ENCODE data around the gene TEX38.

TEX38 gene

DNA sequence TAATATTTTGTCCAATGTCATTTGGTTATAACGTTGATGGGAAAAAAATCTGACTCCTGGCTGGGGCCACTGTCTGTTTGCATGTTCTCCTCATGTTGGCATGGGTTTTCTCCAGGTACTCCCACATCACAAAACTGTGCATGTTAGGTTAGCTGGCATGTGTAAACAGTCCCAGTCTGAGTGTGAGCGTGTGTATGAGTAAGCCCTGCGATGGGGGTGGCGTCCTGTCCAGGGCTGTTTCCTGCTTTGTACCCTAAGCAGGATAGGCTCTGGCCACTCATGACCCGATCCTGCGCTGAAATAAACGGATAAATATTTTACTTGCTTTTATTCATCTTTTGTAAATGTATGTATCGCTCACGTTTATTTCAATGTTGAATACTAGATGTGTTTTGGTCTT is 33.8 kb downstream of the TEX38 start:
- H3K4me1 Mint-ChIP-seq: no peaks in the 10 kb centered on the region
- no peaks in the 10 kb centered on the region for H3K9me3 Mint-ChIP-seq
- TF ChIP-seq, protein P1, sequence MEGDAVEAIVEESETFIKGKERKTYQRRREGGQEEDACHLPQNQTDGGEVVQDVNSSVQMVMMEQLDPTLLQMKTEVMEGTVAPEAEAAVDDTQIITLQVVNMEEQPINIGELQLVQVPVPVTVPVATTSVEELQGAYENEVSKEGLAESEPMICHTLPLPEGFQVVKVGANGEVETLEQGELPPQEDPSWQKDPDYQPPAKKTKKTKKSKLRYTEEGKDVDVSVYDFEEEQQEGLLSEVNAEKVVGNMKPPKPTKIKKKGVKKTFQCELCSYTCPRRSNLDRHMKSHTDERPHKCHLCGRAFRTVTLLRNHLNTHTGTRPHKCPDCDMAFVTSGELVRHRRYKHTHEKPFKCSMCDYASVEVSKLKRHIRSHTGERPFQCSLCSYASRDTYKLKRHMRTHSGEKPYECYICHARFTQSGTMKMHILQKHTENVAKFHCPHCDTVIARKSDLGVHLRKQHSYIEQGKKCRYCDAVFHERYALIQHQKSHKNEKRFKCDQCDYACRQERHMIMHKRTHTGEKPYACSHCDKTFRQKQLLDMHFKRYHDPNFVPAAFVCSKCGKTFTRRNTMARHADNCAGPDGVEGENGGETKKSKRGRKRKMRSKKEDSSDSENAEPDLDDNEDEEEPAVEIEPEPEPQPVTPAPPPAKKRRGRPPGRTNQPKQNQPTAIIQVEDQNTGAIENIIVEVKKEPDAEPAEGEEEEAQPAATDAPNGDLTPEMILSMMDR (IDR thresholded peaks at IDR 0.05; ENCODE audit: unreplicated experiment in 3 of 3): no peak
- H3K27ac Mint-ChIP-seq: no peak overlapping the region
- peaks cover 57% of the 10 kb centered on the region for H3K36me3 Mint-ChIP-seq (ENCODE audit: low read depth)
- no peak overlapping the region for H3K4me3 Mint-ChIP-seq
- H3K27me3 Mint-ChIP-seq (ENCODE audit: low read depth): no peaks in the 10 kb centered on the region

DNA sequence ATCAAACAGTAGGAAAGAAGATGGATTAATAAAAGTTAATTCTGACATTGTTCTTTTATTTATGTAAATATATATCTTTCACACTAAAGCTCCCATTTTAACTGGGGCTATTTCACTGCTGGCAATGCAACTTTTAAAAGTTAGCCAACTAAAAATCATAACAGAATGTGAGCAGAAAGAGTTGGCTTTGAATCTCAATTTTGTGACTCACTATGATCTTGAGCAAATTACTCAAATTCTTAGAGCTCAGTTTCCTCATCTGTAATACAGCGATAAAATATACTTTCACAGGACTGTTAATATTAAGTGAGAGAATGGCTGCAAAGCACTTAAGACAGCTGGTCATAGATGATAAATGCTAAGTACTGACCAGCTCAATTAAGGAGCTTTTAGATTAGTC is 36.5 kb downstream of the TEX38 start:
- Mint-ChIP-seq H3K4me1 (no peaks in the 10 kb centered on the region), H3K9me3 (no peaks in the 10 kb centered on the region), H3K4me3 (no peak overlapping the region), H3K27ac (no peak overlapping the region), H3K27me3 (ENCODE audit: low read depth) (no peaks in the 10 kb centered on the region), H3K36me3 (ENCODE audit: low read depth) (peaks cover 66% of the 10 kb centered on the region)
- TF ChIP-seq, protein P1 (IDR thresholded peaks at IDR 0.05; ENCODE audit: unreplicated experiment in 3 of 3): no peak

DNA sequence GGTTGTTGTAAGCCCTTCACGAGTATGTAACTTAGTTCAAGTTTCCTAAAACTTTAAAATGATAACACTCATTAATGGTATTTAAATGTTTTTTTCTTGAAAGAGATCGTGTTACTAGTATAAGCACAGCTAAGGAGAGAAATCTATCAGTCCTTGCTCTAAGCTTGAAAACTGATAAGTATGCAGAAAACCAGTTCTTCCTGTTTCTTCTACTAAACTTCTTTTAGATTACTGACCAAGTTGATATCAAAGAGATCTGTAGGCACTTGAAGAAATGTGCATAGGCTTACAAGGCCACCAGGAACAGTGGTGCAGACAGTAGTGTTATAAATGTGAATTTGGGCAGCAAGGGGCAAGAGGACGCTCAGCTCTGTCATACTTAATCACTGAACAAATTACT is 43.3 kb downstream of the TEX38 start:
- TF ChIP-seq, protein P1 (IDR thresholded peaks at IDR 0.05; ENCODE audit: unreplicated experiment in 3 of 3): no peak
- Mint-ChIP-seq H3K27ac (no peak overlapping the region), H3K4me3 (peak overlapping the region in 2 of 3 experiments; percentile 48 to 57), H3K9me3 (no peaks in the 10 kb centered on the region), H3K36me3 (ENCODE audit: low read depth) (peaks cover 33% of the 10 kb centered on the region), H3K27me3 (ENCODE audit: low read depth) (no peaks in the 10 kb centered on the region), H3K4me1 (peaks cover 31% of the 10 kb centered on the region)

DNA sequence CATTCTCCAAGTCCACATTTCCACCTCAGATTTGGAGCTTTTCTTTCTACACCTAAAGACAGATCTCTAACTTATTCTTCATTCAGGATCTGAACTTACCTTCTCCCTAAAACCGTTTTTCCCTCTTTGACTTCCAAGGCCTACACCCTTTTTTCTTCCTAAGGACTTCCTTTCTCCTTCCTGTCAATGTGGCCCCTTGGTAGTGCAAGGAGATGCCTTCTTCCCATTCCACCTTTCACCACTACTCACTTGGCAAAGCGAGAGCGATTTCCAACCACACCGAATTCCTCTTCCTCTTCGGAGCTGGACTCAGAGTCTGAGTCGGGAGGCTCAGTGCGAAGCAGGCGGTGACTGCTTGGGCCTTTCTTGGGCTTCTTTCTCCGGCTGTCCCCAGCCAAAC is 46.0 kb downstream of the TEX38 start:
- H3K27me3 Mint-ChIP-seq (ENCODE audit: low read depth): peaks cover 5% of the 10 kb centered on the region
- H3K27ac Mint-ChIP-seq: peak overlapping the region in 1 of 3 experiments; percentile 81
- H3K4me1 Mint-ChIP-seq: peaks cover 31% of the 10 kb centered on the region
- H3K4me3 Mint-ChIP-seq: peak overlapping the region; percentile 95 to 99 (median 98)
- no peaks in the 10 kb centered on the region for H3K9me3 Mint-ChIP-seq
- TF ChIP-seq, protein P1 (IDR thresholded peaks at IDR 0.05; ENCODE audit: unreplicated experiment in 3 of 3): no peak
- H3K36me3 Mint-ChIP-seq (ENCODE audit: low read depth): peaks cover 13% of the 10 kb centered on the region

DNA sequence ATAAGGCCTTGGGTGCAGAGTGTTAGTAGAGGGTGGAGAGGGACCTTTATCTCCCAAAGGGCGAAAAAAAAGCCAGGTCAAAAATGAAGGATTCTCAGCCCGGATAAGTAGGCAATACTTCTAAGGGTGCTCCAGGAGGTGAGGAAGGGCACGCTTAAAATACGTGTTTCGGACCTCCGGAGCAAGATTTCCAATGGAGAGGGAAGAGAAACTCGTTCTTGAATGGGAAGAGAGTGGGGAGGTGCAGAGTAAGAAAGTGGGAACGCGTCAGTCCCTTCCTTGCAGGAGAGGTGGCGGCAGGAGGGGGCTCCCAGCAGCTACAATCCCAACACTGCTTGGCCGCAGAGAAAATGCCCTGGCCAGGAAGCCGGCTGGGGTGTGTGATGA is 46.7 kb downstream of the TEX38 start:
- H3K27me3 Mint-ChIP-seq (ENCODE audit: low read depth): peaks cover 5% of the 10 kb centered on the region
- TF ChIP-seq, protein P1 (IDR thresholded peaks at IDR 0.05; ENCODE audit: unreplicated experiment in 3 of 3): no peak
- H3K4me3 Mint-ChIP-seq: peak overlapping the region; percentile 95 to 99 (median 98)
- H3K36me3 Mint-ChIP-seq (ENCODE audit: low read depth): peaks cover 13% of the 10 kb centered on the region
- H3K9me3 Mint-ChIP-seq: no peaks in the 10 kb centered on the region
- H3K4me1 Mint-ChIP-seq: peaks cover 31% of the 10 kb centered on the region
- peak overlapping the region; percentile 79 to 91 (median 81) for H3K27ac Mint-ChIP-seq
